ENCODE results near the gene CES4A.
"Not testable (repeated sequence)": the region's sequence is repeated elsewhere in the genome, so short reads cannot be mapped to it uniquely, and the experiment has no call there.

GRCh38 chr16:66974156-66974931 is 14.0 kb upstream of the CES4A start:
- not testable (repeated sequence) for TF ChIP-seq CTCF, POLR2A (IDR thresholded peaks at IDR 0.05)

Data from Peyer's patch (tissue), 4 donors.